HG03103 (cell line): ENCODE data around the gene OTUD5.
"Not testable (repeated sequence)": the region's sequence is repeated elsewhere in the genome, so short reads cannot be mapped to it uniquely, and the experiment has no call there.

ENCODE experiments used
- ATAC-seq: cut with Tn5 transposase; IDR thresholded peaks from one replicate; pipeline ENCODE4 v1.9.1; 2021; ENCODE audit warnings: low read depth; ENCODE audit not compliant: unreplicated experiment

OTUD5 gene

DNA sequence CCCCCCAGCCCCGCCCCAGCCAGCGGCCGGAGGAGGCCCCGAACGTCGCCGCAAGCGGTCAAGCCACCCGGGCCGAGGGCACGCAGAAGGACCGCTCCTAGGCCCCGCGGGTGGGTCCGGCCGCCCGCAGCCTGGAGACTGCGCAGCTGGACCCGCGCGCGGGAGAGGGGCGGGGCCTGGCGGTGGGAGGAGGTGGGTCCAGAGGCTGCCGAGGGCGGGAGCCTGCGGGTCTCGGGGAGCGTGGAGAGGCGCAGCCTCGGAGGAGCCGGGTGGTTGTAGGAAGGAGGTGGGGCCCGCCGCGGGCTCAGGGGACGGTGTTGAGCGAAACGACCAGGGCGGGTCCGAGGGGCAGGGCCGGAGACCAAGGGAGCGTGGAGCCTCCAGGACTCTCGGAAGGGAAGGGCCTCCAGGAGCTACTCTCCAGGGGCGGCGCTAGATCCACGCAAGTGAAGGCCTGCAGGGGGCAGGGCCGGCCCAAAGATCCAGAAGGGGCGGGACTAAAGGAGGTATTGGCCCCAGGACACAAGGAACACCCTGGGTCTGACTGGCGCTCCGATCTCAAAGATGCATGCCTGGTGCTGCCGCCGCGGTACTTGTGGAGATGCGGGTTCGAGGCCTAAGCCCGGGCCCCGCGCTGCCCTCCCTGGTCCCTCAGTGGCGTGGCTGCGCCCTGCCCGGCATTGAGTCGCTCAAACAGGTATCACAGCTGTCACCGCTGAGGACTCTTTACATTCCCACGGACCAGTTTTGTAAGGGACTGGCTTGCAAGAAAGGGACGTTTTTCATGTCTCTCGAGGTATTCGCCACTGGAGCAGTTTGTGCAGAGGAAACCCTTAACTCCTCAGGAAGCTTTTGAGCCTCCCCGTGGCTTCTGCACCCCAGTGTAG, 65.8 kb downstream of the OTUD5 start:
- peak; percentile 72 for ATAC-seq

DNA sequence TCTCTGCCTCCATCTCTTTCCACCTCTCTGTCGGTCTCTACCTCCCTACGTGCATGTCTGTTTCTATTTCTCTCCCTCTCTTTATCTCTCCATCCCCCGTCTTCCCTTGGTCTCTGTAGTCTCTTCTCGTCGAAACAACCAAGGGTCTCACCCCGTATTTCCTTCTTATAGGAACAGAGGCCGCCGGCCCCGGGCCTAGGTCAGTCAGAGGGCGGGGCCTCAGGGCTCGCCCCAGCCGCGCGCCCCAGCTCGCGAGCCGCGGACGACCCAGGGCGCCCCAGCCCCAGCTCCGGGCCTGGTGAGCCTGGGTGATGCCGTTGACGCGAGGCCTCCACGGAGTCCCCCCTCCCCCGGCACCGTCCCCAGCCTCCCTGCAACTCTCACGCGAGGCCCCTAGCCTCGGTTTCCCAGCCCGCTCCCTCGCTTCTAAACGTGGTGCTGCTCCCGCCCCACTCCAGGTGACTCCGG, 66.4 kb downstream of the OTUD5 start:
- ATAC-seq, result peak; percentile 30

DNA sequence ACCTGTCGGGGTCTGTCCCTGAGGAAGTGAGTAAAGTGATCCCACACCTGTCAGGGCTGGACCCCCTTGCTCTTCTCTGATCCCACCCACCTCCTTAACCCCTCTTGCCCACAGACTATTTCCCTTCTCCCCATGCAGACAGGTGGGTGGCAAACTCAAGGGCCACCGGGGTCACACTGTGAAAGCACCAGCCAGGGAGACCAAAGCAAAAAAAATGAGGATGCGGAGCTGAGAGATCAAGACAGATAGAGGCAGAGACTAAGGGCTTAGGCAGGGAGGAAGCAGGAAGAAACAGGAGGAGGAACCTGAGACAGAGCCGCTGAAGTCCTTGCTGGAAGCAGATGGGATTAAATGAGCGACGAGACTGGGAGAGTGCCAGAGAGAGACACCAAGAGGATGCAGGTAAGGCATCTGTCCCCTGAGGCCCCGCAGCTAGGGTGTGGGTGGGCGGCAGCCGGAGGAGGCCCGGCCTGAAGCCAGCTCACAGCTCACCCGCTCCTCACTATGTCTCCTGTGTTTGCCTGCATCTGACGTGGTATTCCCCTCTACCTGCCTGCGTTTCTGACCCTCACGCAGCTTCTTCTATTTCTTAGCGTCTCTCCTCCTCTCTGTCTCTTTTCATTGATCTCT, 67.0 kb downstream of the OTUD5 start:
- no peak for ATAC-seq

DNA sequence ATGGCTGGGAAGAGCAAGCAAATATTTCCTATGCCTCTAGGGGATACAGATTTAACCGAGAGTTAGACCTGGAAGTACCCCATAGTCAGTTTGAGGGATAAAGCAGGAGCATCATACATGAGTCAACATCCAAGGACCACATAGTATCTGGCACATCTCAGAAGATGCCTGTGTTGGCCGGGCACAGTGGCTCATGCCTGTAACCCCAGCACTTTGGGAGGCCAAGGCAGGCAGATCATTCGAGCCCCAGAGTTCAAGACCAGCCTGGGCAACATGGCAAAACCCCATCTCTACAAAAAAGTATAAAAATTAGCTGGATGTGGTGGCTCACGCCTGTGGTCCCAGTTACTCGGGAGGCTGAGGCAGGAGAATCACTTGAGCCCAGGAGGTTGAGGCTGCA, 70.8 kb downstream of the OTUD5 start:
- ATAC-seq, result not testable (repeated sequence)

DNA sequence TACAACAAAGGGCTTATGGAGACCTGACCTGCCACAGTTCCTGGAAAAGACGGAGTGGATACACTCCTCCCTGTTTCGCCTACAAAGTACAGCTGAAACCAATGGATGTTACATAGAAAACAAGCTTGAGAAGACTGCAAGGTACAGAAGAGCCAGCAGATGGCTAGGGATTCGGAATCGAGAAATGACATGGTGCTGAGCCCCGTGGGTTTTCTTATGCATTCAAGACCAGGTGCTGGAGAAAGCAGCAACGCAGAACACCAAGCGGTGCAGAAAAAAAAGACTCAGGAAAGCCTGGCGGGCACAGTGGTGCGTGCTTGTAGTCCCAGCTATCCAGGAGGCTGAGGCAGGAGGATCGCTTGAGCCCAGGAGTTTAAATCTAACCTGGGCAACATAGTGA, 73.7 kb downstream of the OTUD5 start:
- no peak for ATAC-seq

DNA sequence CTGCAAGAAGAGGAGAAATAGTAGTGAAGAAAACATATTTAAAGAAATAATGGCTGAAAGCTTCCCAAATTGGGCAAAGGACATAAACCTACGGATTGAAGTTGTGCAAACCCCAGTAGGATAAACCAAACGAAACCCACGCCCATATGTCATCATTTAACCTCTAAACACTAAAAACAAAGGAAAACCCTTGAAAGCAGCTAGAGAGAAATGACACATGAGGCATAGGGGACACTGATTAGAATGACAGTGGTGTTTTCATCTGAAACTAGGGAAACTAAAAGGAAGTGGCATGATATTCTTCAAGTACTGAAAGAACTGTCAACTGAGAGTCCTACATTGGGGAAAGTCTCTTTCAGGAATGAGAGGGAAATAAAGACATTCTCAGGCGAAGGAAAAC, 80.5 kb downstream of the OTUD5 start:
- not testable (repeated sequence) for ATAC-seq
